ENCODE results near the gene NPFFR1.

Gene NPFFR1

DNA sequence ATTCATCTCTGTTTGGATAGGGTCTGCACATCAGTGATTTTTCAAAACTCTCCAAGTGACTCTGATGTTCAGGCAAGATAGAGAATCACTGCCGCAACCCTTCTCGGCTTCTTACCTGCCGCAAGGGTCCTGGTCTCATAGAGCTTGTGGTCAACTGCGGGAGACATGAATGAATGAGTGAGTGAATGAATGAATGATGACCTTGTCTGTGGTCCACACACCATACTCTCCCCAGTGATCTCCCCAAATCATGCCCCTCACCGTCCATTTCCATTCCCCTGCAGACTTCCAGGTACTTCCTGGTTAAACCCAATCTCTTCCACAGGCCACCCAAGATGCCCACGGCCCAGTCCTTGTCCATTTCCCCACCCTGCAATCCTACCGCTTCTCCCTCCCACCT is 5.9 kb upstream of the NPFFR1 start:
- no peak for TF ChIP-seq CTCF (IDR thresholded peaks at IDR 0.05; ENCODE audit: borderline replicate concordance, insufficient read depth, low read depth, low read length)
- no peak overlapping the region for H3K4me3 ChIP-seq (ENCODE audit: low read depth, low read length)

- no peak for TF ChIP-seq CTCF (IDR thresholded peaks at IDR 0.05; ENCODE audit: borderline replicate concordance, insufficient read depth, low read depth, low read length)
- H3K4me3 ChIP-seq (ENCODE audit: low read depth, low read length): no peak overlapping the region
Measured at GRCh38 chr10:70286616-70287015, 2.8 kb upstream of the NPFFR1 start.

GRCh38 chr10:70285476-70285831 is 1.6 kb upstream of the NPFFR1 start:
- TF ChIP-seq CTCF (IDR thresholded peaks at IDR 0.05; ENCODE audit: borderline replicate concordance, insufficient read depth, low read depth, low read length): no peak
- no peak overlapping the region for H3K4me3 ChIP-seq (ENCODE audit: low read depth, low read length)

GRCh38 chr10:70284542-70285475 is 1.0 kb upstream of the NPFFR1 start:
- no peak overlapping the region for H3K4me3 ChIP-seq (ENCODE audit: low read depth, low read length)
- no peak for TF ChIP-seq CTCF (IDR thresholded peaks at IDR 0.05; ENCODE audit: borderline replicate concordance, insufficient read depth, low read depth, low read length)

- TF ChIP-seq CTCF (IDR thresholded peaks at IDR 0.05; ENCODE audit: borderline replicate concordance, insufficient read depth, low read depth, low read length): no peak
- H3K4me3 ChIP-seq (ENCODE audit: low read depth, low read length): no peak overlapping the region
Measured at GRCh38 chr10:70283071-70283444, 746 bp downstream of the NPFFR1 start.

DNA sequence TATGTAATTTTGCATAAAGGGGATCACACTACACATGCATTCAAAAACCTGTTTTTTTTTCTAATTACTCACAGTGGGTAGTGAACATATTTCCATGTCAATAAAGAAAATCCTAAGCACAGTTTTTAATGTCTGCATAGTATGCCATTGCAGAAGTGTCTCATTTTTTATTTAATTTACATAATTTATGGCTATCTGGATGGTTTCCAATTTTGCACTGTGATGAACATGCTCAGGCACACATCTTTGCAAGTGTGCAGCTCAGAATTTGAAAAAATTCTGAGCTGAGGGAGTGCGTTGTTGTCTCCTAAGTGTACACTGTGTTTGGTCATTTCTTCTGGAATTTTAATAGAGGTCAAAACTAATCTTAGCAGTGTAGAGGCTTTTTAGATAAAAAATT is 2.2 kb downstream of the NPFFR1 start:
- no peak for TF ChIP-seq CTCF (IDR thresholded peaks at IDR 0.05; ENCODE audit: borderline replicate concordance, insufficient read depth, low read depth, low read length)
- H3K4me3 ChIP-seq (ENCODE audit: low read depth, low read length): no peak overlapping the region

GRCh38 chr10:70280099-70280498 is 3.7 kb downstream of the NPFFR1 start:
- no peak for TF ChIP-seq CTCF (IDR thresholded peaks at IDR 0.05; ENCODE audit: borderline replicate concordance, insufficient read depth, low read depth, low read length)
- no peak overlapping the region for H3K4me3 ChIP-seq (ENCODE audit: low read depth, low read length)

Data from GM12875 (cell line).